ENCODE measurements around the gene CTIF. TPM values are rescaled to one million over a fixed set of nuclear protein-coding genes. Genes with fewer than 3 reads are reported as not detected.

Gene CTIF
- total RNA-seq, 1 experiment from 2014 or later: 95.8 TPM

DNA sequence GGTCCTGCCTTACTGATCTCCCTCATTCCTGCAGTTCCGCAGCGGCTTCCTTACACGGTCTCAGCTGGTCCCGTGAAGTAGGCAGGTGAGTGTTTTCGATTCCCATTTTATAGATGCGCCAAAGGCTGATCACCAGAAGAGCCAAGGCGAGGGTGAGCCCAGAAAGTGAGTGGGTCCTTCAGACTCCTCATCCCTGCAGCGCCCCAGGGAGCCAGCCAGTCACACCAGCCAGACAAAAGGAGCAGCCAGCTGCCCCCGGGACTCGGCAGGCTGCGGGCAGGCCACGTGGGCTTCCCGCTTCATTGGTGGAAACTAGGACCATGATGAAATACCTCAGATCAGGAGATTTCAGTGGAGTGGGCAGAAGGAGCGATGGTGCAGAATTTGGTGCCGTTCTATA lies 326.0 kb downstream of the CTIF start:
- ChIA-PET POLR2A (no interaction called here), CTCF (no interaction called here)
- Mint-ChIP-seq H3K27ac (ENCODE audit: low read depth, unreplicated experiment) (no peak overlapping the region), H3K9me3 (ENCODE audit: unreplicated experiment) (no peaks in the 10 kb centered on the region), H3K36me3 (ENCODE audit: insufficient read depth, unreplicated experiment) (peaks cover 13% of the 10 kb centered on the region), H3K27me3 (ENCODE audit: insufficient read depth, unreplicated experiment) (no peaks in the 10 kb centered on the region), H3K4me3 (ENCODE audit: unreplicated experiment) (no peak overlapping the region), H3K4me1 (ENCODE audit: insufficient read depth, unreplicated experiment) (no peaks in the 10 kb centered on the region)
- no TSS peak for BruUV-seq (replicated peaks)
- no peak for TF ChIP-seq CTCF (IDR thresholded peaks at IDR 0.05; ENCODE audit: unreplicated experiment)
- no peak for DNase-seq (ENCODE audit: unreplicated experiment)
- intact Hi-C loops (cut with micrococcal nuclease): no loop called here

DNA sequence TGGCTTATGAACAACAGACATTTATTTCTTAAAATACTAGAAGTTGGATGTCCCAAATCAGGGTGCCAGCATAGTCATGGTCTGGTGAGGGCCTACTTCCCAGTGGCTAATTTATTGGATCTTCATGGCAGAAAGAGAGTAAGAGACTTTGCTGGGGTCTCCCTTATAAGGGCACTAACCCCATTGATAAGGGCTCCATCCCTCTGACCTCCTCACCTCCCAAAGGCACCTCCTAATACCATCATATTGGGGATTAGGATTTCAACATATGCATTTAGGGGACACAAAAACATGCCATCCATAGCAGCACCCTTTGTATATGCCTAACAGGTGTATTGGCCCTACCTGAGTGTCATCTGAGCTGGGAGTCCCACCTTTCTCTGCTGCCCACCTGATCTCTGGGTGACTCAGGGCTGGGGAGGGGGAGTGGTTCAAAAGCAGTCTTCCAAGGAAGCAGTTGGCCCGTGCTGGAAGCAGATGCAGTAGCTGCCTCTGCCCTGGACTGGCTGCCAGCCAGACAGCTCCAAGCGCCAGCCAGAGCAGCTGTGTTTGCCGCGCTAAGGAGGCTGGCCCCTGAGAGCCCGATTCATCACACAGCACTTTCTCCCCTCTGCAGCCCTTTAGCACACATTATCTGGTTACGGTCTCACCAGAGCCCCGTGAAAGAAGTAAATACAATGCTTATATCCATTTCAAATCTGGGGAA lies 327.4 kb downstream of the CTIF start:
- H3K27me3 Mint-ChIP-seq (ENCODE audit: insufficient read depth, unreplicated experiment): no peaks in the 10 kb centered on the region
- H3K4me3 Mint-ChIP-seq (ENCODE audit: unreplicated experiment): no peak overlapping the region
- no TSS peak for BruUV-seq (replicated peaks)
- peaks cover 4% of the 10 kb centered on the region for H3K36me3 Mint-ChIP-seq (ENCODE audit: insufficient read depth, unreplicated experiment)
- H3K9me3 Mint-ChIP-seq (ENCODE audit: unreplicated experiment): no peaks in the 10 kb centered on the region
- H3K27ac Mint-ChIP-seq (ENCODE audit: low read depth, unreplicated experiment): no peak overlapping the region
- ChIA-PET POLR2A (no interaction called here), CTCF (no interaction called here)
- no peak for TF ChIP-seq CTCF (IDR thresholded peaks at IDR 0.05; ENCODE audit: unreplicated experiment)
- intact Hi-C loops (cut with micrococcal nuclease): no loop called here
- no peaks in the 10 kb centered on the region for H3K4me1 Mint-ChIP-seq (ENCODE audit: insufficient read depth, unreplicated experiment)
- DNase-seq (ENCODE audit: unreplicated experiment): no peak

DNA sequence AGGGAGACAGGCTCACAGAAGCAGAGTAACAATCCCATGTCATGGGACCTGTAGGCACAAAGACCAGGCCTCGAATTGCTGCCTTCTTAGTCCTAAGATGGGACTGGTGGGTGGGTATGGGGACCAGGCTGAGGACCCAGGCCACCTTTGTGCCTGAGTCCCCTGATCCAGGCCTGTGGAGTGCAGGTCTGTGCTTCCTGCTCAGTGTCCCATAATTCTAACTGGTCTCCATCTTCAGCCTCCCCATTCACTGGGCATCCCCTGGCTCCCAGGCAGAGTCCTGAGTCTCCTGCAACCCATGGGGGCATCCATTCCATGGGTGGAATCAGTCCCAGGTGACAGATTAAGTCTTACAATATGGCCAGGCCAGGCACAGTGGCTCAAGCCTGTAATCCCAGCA lies 328.0 kb downstream of the CTIF start:
- Mint-ChIP-seq H3K27me3 (ENCODE audit: insufficient read depth, unreplicated experiment) (no peaks in the 10 kb centered on the region), H3K27ac (ENCODE audit: low read depth, unreplicated experiment) (no peak overlapping the region)

DNA sequence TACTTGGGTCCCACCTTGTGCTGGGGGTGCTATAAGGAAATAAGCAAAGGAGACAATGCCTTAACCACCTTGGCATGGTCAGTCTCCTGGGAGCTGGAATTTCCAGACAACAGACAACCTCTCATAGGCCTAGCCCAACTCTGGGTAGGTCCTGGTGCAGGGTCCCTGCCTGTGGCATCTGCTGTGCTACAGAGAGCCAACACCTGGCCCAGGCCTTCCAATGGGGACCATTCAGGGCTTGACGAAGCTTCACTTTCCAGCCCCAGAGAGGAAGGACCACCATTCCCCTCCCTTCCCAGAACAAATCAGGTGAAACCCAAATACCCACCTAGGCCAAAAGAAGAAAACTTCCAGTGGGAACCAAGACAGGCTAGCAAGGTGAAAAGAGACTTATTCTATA lies 329.1 kb downstream of the CTIF start:
- intact Hi-C loops (cut with micrococcal nuclease): no loop called here
- Mint-ChIP-seq H3K4me3 (ENCODE audit: unreplicated experiment) (no peak overlapping the region), H3K4me1 (ENCODE audit: insufficient read depth, unreplicated experiment) (peaks cover 11% of the 10 kb centered on the region), H3K36me3 (ENCODE audit: insufficient read depth, unreplicated experiment) (peaks cover 4% of the 10 kb centered on the region), H3K9me3 (ENCODE audit: unreplicated experiment) (no peaks in the 10 kb centered on the region), H3K27me3 (ENCODE audit: insufficient read depth, unreplicated experiment) (no peaks in the 10 kb centered on the region), H3K27ac (ENCODE audit: low read depth, unreplicated experiment) (no peak overlapping the region)
- ChIA-PET POLR2A (no interaction called here), CTCF (interaction anchor here (0.6 to 0.7 kb wide), 2 partner anchors 9 to 403 kb away, joined by 3 to 5 read pairs; no protein-coding TSS in a partner anchor)
- no peak for TF ChIP-seq CTCF (IDR thresholded peaks at IDR 0.05; ENCODE audit: unreplicated experiment)
- no peak for DNase-seq (ENCODE audit: unreplicated experiment)
- no TSS peak for BruUV-seq (replicated peaks)

More for the DNA sequence above, 328.0 kb downstream of the CTIF start:
- ChIA-PET POLR2A (interaction anchor here (0.6 kb wide), 1 partner anchor 56 kb away, joined by 5 read pairs; no protein-coding TSS in a partner anchor), CTCF (interaction anchor here (0.5 to 0.6 kb wide), 2 partner anchors 38 to 204 kb away, joined by 3 to 4 read pairs; no protein-coding TSS in a partner anchor)
- H3K4me3 Mint-ChIP-seq (ENCODE audit: unreplicated experiment): no peak overlapping the region
- TF ChIP-seq CTCF (IDR thresholded peaks at IDR 0.05; ENCODE audit: unreplicated experiment): no peak
- no TSS peak for BruUV-seq (replicated peaks)
- H3K9me3 Mint-ChIP-seq (ENCODE audit: unreplicated experiment): no peaks in the 10 kb centered on the region
- peaks cover 4% of the 10 kb centered on the region for H3K36me3 Mint-ChIP-seq (ENCODE audit: insufficient read depth, unreplicated experiment)
- H3K4me1 Mint-ChIP-seq (ENCODE audit: insufficient read depth, unreplicated experiment): no peaks in the 10 kb centered on the region
- DNase-seq (ENCODE audit: unreplicated experiment): no peak
- intact Hi-C loops (cut with micrococcal nuclease): no loop called here

Data from MCF 10A (cell line).